PC-9 (cell line): ENCODE results near the gene MCM8. TPM values are rescaled to one million over a fixed set of nuclear protein-coding genes. Genes with fewer than 3 reads are reported as not detected.

ENCODE experiments used
- BruUV-seq: library from RNA; stranded (reverse); fragments of 400-500 nt; replicated peaks from 2 replicates; lab custom pipeline; 2021; lab: Mats Ljungman, UMichigan
- CTCF ChIA-PET: fragments of 300-600 bp; sonication (Branson Sonifier 250); formaldehyde crosslinking; loops from one replicate; lab custom pipeline; 2022; ENCODE audit warnings: antibody characterized with exemption; lab: Charles Lee
- POLR2A ChIA-PET: fragments of 300-600 bp; sonication (Branson Sonifier 250); formaldehyde crosslinking; loops from one replicate; lab custom pipeline; 2022; ENCODE audit warnings: antibody characterized with exemption; ENCODE audit not compliant: unreplicated experiment; lab: Charles Lee
- DNase-seq, 2 experiments: peaks; one replicate each; pipeline versions ENCODE4 v3.0.0 to v3.0.0-alpha.2; 2015 to 2022; ENCODE audit warnings: mixed read lengths in 1 of 2
- H2AFZ ChIP-seq: fragments of 200-600 bp; sonication (generic); 2 replicates; pipeline ENCODE4 v1.8.1; 2017; ENCODE audit warnings: antibody characterized with exemption
- H3F3A ChIP-seq: fragments of 200-600 bp; sonication (generic); 2 replicates; pipeline ENCODE4 v1.8.1; 2017; ENCODE audit warnings: antibody characterized with exemption, mild to moderate bottlenecking, low read depth; ENCODE audit not compliant: insufficient read depth
- H3K27ac ChIP-seq: fragments of 200-600 bp; sonication (generic); 2 replicates; pipeline ENCODE4 v1.6.1; 2016; ENCODE audit warnings: mixed run types
- H3K27me3 ChIP-seq: fragments of 200-600 bp; sonication (generic); 2 replicates; pipeline ENCODE4 v1.6.1; 2016; ENCODE audit warnings: low read depth, mixed run types; ENCODE audit not compliant: insufficient read depth
- H3K36me3 ChIP-seq: fragments of 200-600 bp; sonication (generic); 2 replicates; pipeline ENCODE4 v1.6.1; 2016; ENCODE audit warnings: low read depth, mixed run types
- H3K4me1 ChIP-seq: fragments of 200-600 bp; sonication (generic); replicated peaks from 2 replicates; pipeline ENCODE4 v1.6.1; 2016; ENCODE audit warnings: mixed run types; ENCODE audit not compliant: insufficient read depth
- H3K4me2 ChIP-seq: fragments of 200-600 bp; sonication (generic); 2 replicates; pipeline ENCODE4 v1.6.1; 2017; ENCODE audit warnings: mixed run types
- H3K4me3 ChIP-seq: fragments of 200-600 bp; sonication (generic); 2 replicates; pipeline ENCODE4 v1.6.1; 2016; ENCODE audit warnings: mixed run types
- H3K79me2 ChIP-seq: fragments of 200-600 bp; sonication (generic); 2 replicates; pipeline ENCODE4 v1.6.1; 2017; ENCODE audit warnings: low read depth, mixed run types
- H3K9me2 ChIP-seq: fragments of 200-600 bp; sonication (generic); 2 replicates; pipeline ENCODE4 v1.8.1; 2017; ENCODE audit warnings: mild to moderate bottlenecking; ENCODE audit not compliant: insufficient read depth
- H3K9me3 ChIP-seq: fragments of 200-600 bp; sonication (generic); 2 replicates; pipeline ENCODE4 v1.8.1; 2016; ENCODE audit warnings: low read depth; ENCODE audit not compliant: insufficient read depth
- H4K20me1 ChIP-seq: fragments of 200-600 bp; sonication (generic); 2 replicates; pipeline ENCODE4 v1.8.1; 2017; ENCODE audit not compliant: insufficient read depth
- EZH2 ChIP-seq: fragments of 200-600 bp; sonication (generic); IDR thresholded peaks from 2 replicates; pipeline ENCODE4 v1.8.0; 2017; ENCODE audit warnings: antibody characterized with exemption, low read depth
- intact Hi-C: fragments of 100-400 bp; cut with micrococcal nuclease; formaldehyde crosslinking; loops from one replicate; pipeline ENCODE4 v1.10.0; 2022; ENCODE audit not compliant: unreplicated experiment
- total RNA-seq: library from RNA; stranded (reverse); gene quantifications from 2 replicates; pipeline ENCODE4 v1.2.3, GENCODE V29; 2021
- TF ChIP-seq, protein P1 (sequence below): fragments of 200-600 bp; sonication (generic); conservative IDR thresholded peaks from 2 replicates; pipeline ENCODE4 v1.6.1; 2017; ENCODE audit warnings: mixed run types, antibody characterized with exemption, mild to moderate bottlenecking, moderate library complexity

Gene MCM8
- total RNA-seq, 1 experiment from 2014 or later: 22.4 TPM

- ChIA-PET POLR2A (no interaction called here), CTCF (interaction anchor here (0.6 to 1.0 kb wide), 2 partner anchors 77 to 444 kb away, joined by 3 read pairs; no protein-coding TSS in a partner anchor)
- Histone ChIP-seq H3K4me1 (peaks cover 10% of the 10 kb centered on the region; the same call in 1 of the 2 replicates), H4K20me1 (no peaks in the 10 kb centered on the region), H3K9me2 (no peaks in the 10 kb centered on the region), H3K36me3 (no peaks in the 10 kb centered on the region), H3K9me3 (no peaks in the 10 kb centered on the region), H3K27me3 (no peaks in the 10 kb centered on the region), H2AFZ (no peak overlapping the region), H3K4me2 (no peak overlapping the region), H3K4me3 (no peak overlapping the region), H3K79me2 (no peaks in the 10 kb centered on the region), H3F3A (peaks cover 12% of the 10 kb centered on the region; the same call in 1 of the 2 replicates), H3K27ac (no peak overlapping the region)
- DNase-seq: no peak
- no TSS peak for BruUV-seq
- intact Hi-C loops: no loop called here
- no peak for TF ChIP-seq EZH2
- TF ChIP-seq, protein P1, sequence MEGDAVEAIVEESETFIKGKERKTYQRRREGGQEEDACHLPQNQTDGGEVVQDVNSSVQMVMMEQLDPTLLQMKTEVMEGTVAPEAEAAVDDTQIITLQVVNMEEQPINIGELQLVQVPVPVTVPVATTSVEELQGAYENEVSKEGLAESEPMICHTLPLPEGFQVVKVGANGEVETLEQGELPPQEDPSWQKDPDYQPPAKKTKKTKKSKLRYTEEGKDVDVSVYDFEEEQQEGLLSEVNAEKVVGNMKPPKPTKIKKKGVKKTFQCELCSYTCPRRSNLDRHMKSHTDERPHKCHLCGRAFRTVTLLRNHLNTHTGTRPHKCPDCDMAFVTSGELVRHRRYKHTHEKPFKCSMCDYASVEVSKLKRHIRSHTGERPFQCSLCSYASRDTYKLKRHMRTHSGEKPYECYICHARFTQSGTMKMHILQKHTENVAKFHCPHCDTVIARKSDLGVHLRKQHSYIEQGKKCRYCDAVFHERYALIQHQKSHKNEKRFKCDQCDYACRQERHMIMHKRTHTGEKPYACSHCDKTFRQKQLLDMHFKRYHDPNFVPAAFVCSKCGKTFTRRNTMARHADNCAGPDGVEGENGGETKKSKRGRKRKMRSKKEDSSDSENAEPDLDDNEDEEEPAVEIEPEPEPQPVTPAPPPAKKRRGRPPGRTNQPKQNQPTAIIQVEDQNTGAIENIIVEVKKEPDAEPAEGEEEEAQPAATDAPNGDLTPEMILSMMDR: no peak
These were observed 50.4 kb downstream of the MCM8 start for GRCh38 chr20:6000871-6001270.

GRCh38 chr20:6006603-6006949, 56.1 kb downstream of the MCM8 start:
- Histone ChIP-seq H3F3A (peaks cover 26% of the 10 kb centered on the region), H3K27me3 (no peaks in the 10 kb centered on the region), H4K20me1 (peaks cover 35% of the 10 kb centered on the region), H3K36me3 (no peaks in the 10 kb centered on the region; the same call in 1 of the 2 replicates), H3K4me3 (peak overlapping the region; percentile 97), H3K9me3 (no peaks in the 10 kb centered on the region), H3K9me2 (no peaks in the 10 kb centered on the region), H2AFZ (peak overlapping the region; percentile 92; the same call in 1 of the 2 replicates), H3K4me1 (peaks cover 29% of the 10 kb centered on the region), H3K79me2 (peaks cover 51% of the 10 kb centered on the region), H3K27ac (no peak overlapping the region), H3K4me2 (peak overlapping the region; percentile 95)
- POLR2A ChIA-PET: interaction anchor here (0.6 kb wide), 1 partner anchor 853 kb away, joined by 4 read pairs; no protein-coding TSS in a partner anchor
- BruUV-seq: no TSS peak
- TF ChIP-seq, protein P1: no peak
- TF ChIP-seq EZH2: no peak
- intact Hi-C loops: no loop called here
- CTCF ChIA-PET: no interaction called here
- no peak for DNase-seq

GRCh38 chr20:6007094-6007528, 56.7 kb downstream of the MCM8 start:
- H4K20me1 ChIP-seq: peaks cover 38% of the 10 kb centered on the region
- H3K9me2 ChIP-seq: no peaks in the 10 kb centered on the region
- H3K4me3 ChIP-seq: peak overlapping the region; percentile 97
- ChIA-PET CTCF (no interaction called here), POLR2A (interaction anchor here (0.6 kb wide), 1 partner anchor 853 kb away, joined by 4 read pairs; no protein-coding TSS in a partner anchor)
- BruUV-seq: TSS peak; percentile 42
- H2AFZ ChIP-seq: no peak overlapping the region
- intact Hi-C loops: loop anchor here (1.0 kb wide), 1 partner anchor 478 kb away; no protein-coding TSS in a partner anchor
- no peaks in the 10 kb centered on the region for H3K27me3 ChIP-seq
- H3F3A ChIP-seq: peaks cover 26% of the 10 kb centered on the region
- H3K9me3 ChIP-seq: no peaks in the 10 kb centered on the region
- H3K4me1 ChIP-seq: peaks cover 29% of the 10 kb centered on the region
- H3K4me2 ChIP-seq: peak overlapping the region; percentile 95
- no peak for TF ChIP-seq EZH2
- TF ChIP-seq, protein P1: no peak
- H3K27ac ChIP-seq: no peak overlapping the region
- no peaks in the 10 kb centered on the region; the same call in 1 of the 2 replicates for H3K36me3 ChIP-seq
- peaks cover 51% of the 10 kb centered on the region for H3K79me2 ChIP-seq
- DNase-seq: peak in 1 of 2 experiments; percentile 1
